CMK (cell line): ENCODE results near the gene HSPA1L.

ENCODE experiments used
- DNase-seq: peaks from one replicate; pipeline ENCODE4 v3.0.0-alpha.2; 2010; ENCODE audit warnings: low read depth

HSPA1L gene

GRCh38 chr6:31781244-31782125 lies 33.6 kb downstream of the HSPA1L start:
- no peak for DNase-seq

- no peak for DNase-seq
Observed at GRCh38 chr6:31780507-31781243, 34.4 kb downstream of the HSPA1L start.

- no peak for DNase-seq
Observed at GRCh38 chr6:31779908-31780307, 35.2 kb downstream of the HSPA1L start.

- DNase-seq: no peak
Observed at GRCh38 chr6:31778999-31779885, 35.8 kb downstream of the HSPA1L start.

GRCh38 chr6:31778193-31778592 lies 36.9 kb downstream of the HSPA1L start:
- no peak for DNase-seq

- DNase-seq: no peak
Observed at GRCh38 chr6:31777667-31778050, 37.4 kb downstream of the HSPA1L start.

GRCh38 chr6:31776989-31777666 lies 38.0 kb downstream of the HSPA1L start, which contains the start of gene VWA7:
Gene VWA7, minus strand, starts transcription at chr6:31777328. Its CDS starts 549 bp downstream, at chr6:31776779.
- DNase-seq: peak; percentile 83

GRCh38 chr6:31776485-31776988 lies 38.5 kb downstream of the HSPA1L start:
- DNase-seq: no peak

- DNase-seq: no peak
Observed at GRCh38 chr6:31775633-31776484, 39.2 kb downstream of the HSPA1L start.

GRCh38 chr6:31775184-31775583 lies 39.9 kb downstream of the HSPA1L start:
- DNase-seq: no peak

GRCh38 chr6:31771992-31772358 lies 43.1 kb downstream of the HSPA1L start:
- no peak for DNase-seq

- DNase-seq: no peak
Observed at GRCh38 chr6:31770860-31771259, 44.2 kb downstream of the HSPA1L start.

- DNase-seq: peak; percentile 71
Observed at GRCh38 chr6:31769684-31770371, 45.3 kb downstream of the HSPA1L start.

GRCh38 chr6:31768363-31769257 lies 46.5 kb downstream of the HSPA1L start:
- no peak for DNase-seq

GRCh38 chr6:31767096-31767645 lies 47.9 kb downstream of the HSPA1L start:
- no peak for DNase-seq

GRCh38 chr6:31765910-31766794 lies 48.9 kb downstream of the HSPA1L start:
- DNase-seq: no peak

- no peak for DNase-seq
Observed at GRCh38 chr6:31765559-31765909, 49.5 kb downstream of the HSPA1L start.

- no peak for DNase-seq
Observed at GRCh38 chr6:31764198-31764597, 50.9 kb downstream of the HSPA1L start.
